HG03439 (cell line): ENCODE data around the gene MPPED2.

Experiments used
- ATAC-seq: cut with Tn5 transposase; IDR thresholded peaks from one replicate; pipeline ENCODE4 v1.9.1; 2021; ENCODE audit warnings: mild to moderate bottlenecking, moderate library complexity; ENCODE audit not compliant: unreplicated experiment

Gene MPPED2

GRCh38 chr11:30488304-30488998, 97.7 kb downstream of the MPPED2 start:
- no peak for ATAC-seq

GRCh38 chr11:30487200-30487898, 98.8 kb downstream of the MPPED2 start:
- no peak for ATAC-seq

- ATAC-seq = no peak
Measured at GRCh38 chr11:30485756-30486155, 100.4 kb downstream of the MPPED2 start.

- ATAC-seq = no peak
Measured at GRCh38 chr11:30485222-30485621, 100.9 kb downstream of the MPPED2 start.

GRCh38 chr11:30483056-30483455, 103.1 kb downstream of the MPPED2 start:
- no peak for ATAC-seq

- ATAC-seq = no peak
Measured at GRCh38 chr11:30481796-30482195, 104.4 kb downstream of the MPPED2 start.

GRCh38 chr11:30481330-30481729, 104.8 kb downstream of the MPPED2 start:
- no peak for ATAC-seq

GRCh38 chr11:30479899-30480298, 106.3 kb downstream of the MPPED2 start:
- no peak for ATAC-seq

GRCh38 chr11:30478923-30479322, 107.2 kb downstream of the MPPED2 start:
- no peak for ATAC-seq

- no peak for ATAC-seq
Measured at GRCh38 chr11:30477061-30477460, 109.1 kb downstream of the MPPED2 start.

- ATAC-seq = no peak
Measured at GRCh38 chr11:30474151-30474954, 111.8 kb downstream of the MPPED2 start.

GRCh38 chr11:30471244-30471643, 114.9 kb downstream of the MPPED2 start:
- ATAC-seq = no peak

- ATAC-seq = no peak
Measured at GRCh38 chr11:30468881-30469280, 117.3 kb downstream of the MPPED2 start.

GRCh38 chr11:30467176-30467575, 119.0 kb downstream of the MPPED2 start:
- ATAC-seq = no peak

GRCh38 chr11:30465623-30466022, 120.5 kb downstream of the MPPED2 start:
- no peak for ATAC-seq

- no peak for ATAC-seq
Measured at GRCh38 chr11:30465192-30465591, 121.0 kb downstream of the MPPED2 start.

GRCh38 chr11:30463266-30463665, 122.9 kb downstream of the MPPED2 start:
- ATAC-seq = no peak

GRCh38 chr11:30462421-30462820, 123.7 kb downstream of the MPPED2 start:
- no peak for ATAC-seq

- no peak for ATAC-seq
Measured at GRCh38 chr11:30459821-30460220, 126.3 kb downstream of the MPPED2 start.

- ATAC-seq = no peak
Measured at GRCh38 chr11:30459306-30459705, 126.8 kb downstream of the MPPED2 start.

GRCh38 chr11:30458541-30458940, 127.6 kb downstream of the MPPED2 start:
- ATAC-seq = no peak

- no peak for ATAC-seq
Measured at GRCh38 chr11:30457087-30457486, 129.1 kb downstream of the MPPED2 start.
